Brain pericyte (primary cell): ENCODE measurements around the gene RCHY1.
A peak's percentile ranks its signal among the peaks of the same experiment; 100 is the strongest.
"Not testable (repeated sequence)": the region's sequence is repeated elsewhere in the genome, so short reads cannot be mapped to it uniquely, and the experiment has no call there.

Source experiments
- DNase-seq: peaks from one replicate; pipeline ENCODE4 v3.0.0-alpha.2; 2012; ENCODE audit warnings: low read depth, low spot score

The RCHY1 gene

GRCh38 chr4:75514131-75514948, at the start of gene RCHY1, which contains the start of gene THAP6:
Gene RCHY1, minus strand, starts transcription at chr4:75514403. Its CDS starts 117 bp downstream, at chr4:75514286.
Gene THAP6, plus strand, starts transcription at chr4:75514473. Its CDS starts 980 bp downstream, at chr4:75515453.
- peak; percentile 71 for DNase-seq

GRCh38 chr4:75561789-75562188, 47.6 kb upstream of the RCHY1 start:
- no peak for DNase-seq

- no peak for DNase-seq
These were observed 43.5 kb upstream of the RCHY1 start for GRCh38 chr4:75557696-75558095.

- no peak for DNase-seq
These were observed 41.3 kb upstream of the RCHY1 start, which contains the start of gene ODAPH for GRCh38 chr4:75555294-75556164. Gene ODAPH, plus strand, starts transcription at chr4:75556066. Its CDS starts 17 bp downstream, at chr4:75556083.

- DNase-seq: no peak
These were observed 38.2 kb upstream of the RCHY1 start for GRCh38 chr4:75552452-75552851.

- DNase-seq: no peak
These were observed 34.8 kb upstream of the RCHY1 start for GRCh38 chr4:75549019-75549418.

- DNase-seq: no peak
These were observed 33.6 kb upstream of the RCHY1 start for GRCh38 chr4:75547647-75548387.

- no peak for DNase-seq
These were observed 31.3 kb upstream of the RCHY1 start for GRCh38 chr4:75545526-75545925.

- no peak for DNase-seq
These were observed 30.7 kb upstream of the RCHY1 start for GRCh38 chr4:75544870-75545269.

GRCh38 chr4:75544220-75544619, 30.0 kb upstream of the RCHY1 start:
- DNase-seq: not testable (repeated sequence)

GRCh38 chr4:75542824-75543223, 28.6 kb upstream of the RCHY1 start:
- DNase-seq: no peak

GRCh38 chr4:75537308-75537707, 23.1 kb upstream of the RCHY1 start:
- DNase-seq: not testable (repeated sequence)

- DNase-seq: not testable (repeated sequence)
These were observed 19.7 kb upstream of the RCHY1 start for GRCh38 chr4:75533926-75534325.

GRCh38 chr4:75533339-75533887, 19.2 kb upstream of the RCHY1 start:
- DNase-seq: not testable (repeated sequence)

- not testable (repeated sequence) for DNase-seq
These were observed 17.4 kb upstream of the RCHY1 start for GRCh38 chr4:75531536-75532143.

- DNase-seq: no peak
These were observed 16.5 kb upstream of the RCHY1 start for GRCh38 chr4:75530556-75531322.

GRCh38 chr4:75527482-75527881, 13.3 kb upstream of the RCHY1 start:
- no peak for DNase-seq

GRCh38 chr4:75525910-75526309, 11.7 kb upstream of the RCHY1 start:
- no peak for DNase-seq

- no peak for DNase-seq
These were observed 10.9 kb upstream of the RCHY1 start for GRCh38 chr4:75525086-75525485.

- DNase-seq: not testable (repeated sequence)
These were observed 5.2 kb upstream of the RCHY1 start for GRCh38 chr4:75519452-75519851.
